ENCODE data around the gene ITSN2. TPM values are rescaled to one million over a fixed set of nuclear protein-coding genes. Genes with fewer than 3 reads are reported as not detected.

The ITSN2 gene
- total and polyA plus RNA-seq, 2 of the 8 experiments (the other 6 are each of a cell fraction or from before 2014, with no cell fraction given) = 9.3 to 17.0 TPM

DNA sequence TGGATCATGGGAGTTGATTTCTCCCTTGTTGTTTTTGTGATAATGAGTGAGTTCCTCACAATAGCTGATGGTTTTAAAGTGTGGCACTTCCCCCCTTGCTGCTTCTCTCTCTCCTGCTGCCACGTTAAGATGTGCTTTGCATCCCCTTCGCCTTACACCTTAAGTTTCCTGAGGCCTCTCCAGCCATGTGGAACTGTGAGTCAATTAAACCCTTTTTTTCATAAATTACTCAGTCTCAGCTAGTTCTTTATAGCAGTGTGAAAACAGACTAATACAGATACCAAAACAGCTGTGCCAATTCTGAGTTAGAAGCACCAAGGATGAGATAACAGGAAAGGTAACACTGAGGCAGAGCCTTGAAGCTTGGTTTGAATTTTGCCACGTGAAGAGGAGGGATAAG lies 44.7 kb downstream of the ITSN2 start:
- Histone ChIP-seq H3K79me1 (ENCODE audit: low read depth, low read length) (no peaks in the 10 kb centered on the region), H3K9me3 (ENCODE audit: insufficient read depth in 2 of 2, low read depth in 1 of 2, low read length in 1 of 2) (peaks cover 5 to 9% of the 10 kb centered on the region in 2 experiments; a peak in 2 of 4 replicates), H4K91ac (replicated peaks; ENCODE audit: insufficient read length, low read length) (no peak overlapping the region), H3K4me3 (ENCODE audit: extremely low read depth in 1 of 4, insufficient read depth in 2 of 4, low read depth in 3 of 4, low read length in 4 of 4) (no peak overlapping the region), H3K4me2 (ENCODE audit: insufficient read depth in 1 of 2, low read depth in 2 of 2, low read length in 2 of 2) (no peak overlapping the region), H3K27me3 (replicated peaks in 1 of 4; ENCODE audit: control insufficient read depth in 3 of 4, extremely low read depth in 1 of 4, insufficient read depth in 3 of 4, low read length in 3 of 4) (no peaks in the 10 kb centered on the region), H3K4me1 (replicated peaks in 1 of 4; ENCODE audit: control insufficient read depth in 3 of 4, insufficient read depth in 4 of 4, low read length in 3 of 4) (no peaks in the 10 kb centered on the region), H3K9ac (replicated peaks in 1 of 4; ENCODE audit: extremely low read depth in 1 of 4, low read depth in 3 of 4, low read length in 3 of 4) (no peak overlapping the region), H2BK12ac (ENCODE audit: low read depth, low read length) (no peak overlapping the region), H2AFZ (ENCODE audit: low read length) (no peak overlapping the region), H3K36me3 (ENCODE audit: control insufficient read depth in 2 of 4, insufficient read depth in 4 of 4, low read length in 3 of 4) (no peaks in the 10 kb centered on the region; a peak in 2 of 8 replicates), H3K27ac (ENCODE audit: low read depth, low read length) (no peak overlapping the region), H2BK20ac (ENCODE audit: low read length) (no peak overlapping the region), H3K23ac (ENCODE audit: insufficient read length) (no peak overlapping the region), H2BK120ac (replicated peaks; ENCODE audit: low read depth, low read length) (no peak overlapping the region), H3K79me2 (ENCODE audit: control insufficient read depth in 1 of 2, insufficient read depth in 2 of 2, low read length in 2 of 2) (no peaks in the 10 kb centered on the region), H4K5ac (ENCODE audit: insufficient read length, low read depth, low read length) (no peak overlapping the region), H2BK5ac (ENCODE audit: low read depth, low read length) (no peak overlapping the region), H4K8ac (ENCODE audit: extremely low read depth, insufficient read depth, low read length) (no peak overlapping the region), H3K18ac (ENCODE audit: extremely low read depth, low read length) (no peak overlapping the region), H2BK15ac (ENCODE audit: low read length) (no peak overlapping the region), H3K23me2 (ENCODE audit: low read depth, low read length) (no peaks in the 10 kb centered on the region), H2AK5ac (ENCODE audit: low read depth, low read length) (no peak overlapping the region), H3K56ac (replicated peaks; ENCODE audit: insufficient read length, low read depth, low read length) (no peak overlapping the region), H3K14ac (ENCODE audit: insufficient read length) (no peak overlapping the region), H3K4ac (replicated peaks; ENCODE audit: insufficient read length, low read depth, low read length) (no peak overlapping the region), H4K20me1 (replicated peaks in 1 of 2; ENCODE audit: control insufficient read depth in 1 of 2, insufficient read depth in 2 of 2, low read length in 2 of 2) (no peaks in the 10 kb centered on the region)
- TF ChIP-seq RXRA (IDR thresholded peaks at IDR 0.05; ENCODE audit: insufficient read depth, low read depth, low read length) (no peak), TAF1 (IDR thresholded peaks at IDR 0.05; ENCODE audit: low read depth, low read length) (no peak)
- ChIA-PET POLR2A (ENCODE audit: partially characterized antibody) (no interaction called here), CTCF (ENCODE audit: partially characterized antibody) (interaction anchor here (1.0 kb wide), 1 partner anchor 86 kb away, joined by 3 read pairs; no protein-coding TSS in a partner anchor)
- 83% methylated on average over 3 of the region's 3 CpGs; no CpG with 5 or more reads in 1 of the 2 experiments for WGBS, 2 experiments (ENCODE audit: extremely low coverage in 1 of 2, insufficient coverage in 1 of 2, insufficient read length in 1 of 2, insufficient replicate concordance in 2 of 2, low coverage in 1 of 2, low lambda C conversion rate in 2 of 2, missing lambda C conversion rate in 1 of 2)
- FAIRE-seq = no peak
- no peak for DNase-seq (ENCODE audit: low read depth in 1 of 2, low spot score in 2 of 2)

All from H1 (cell line).